Spleen (tissue), 11 donors: ENCODE results near the gene COL5A1. TPM values are rescaled to one million over a fixed set of nuclear protein-coding genes. Genes with fewer than 3 reads are reported as not detected.

Experiments used
- DNase-seq: peaks from one replicate; pipeline ENCODE4 v3.0.0-alpha.2; 2020
- H3K27ac ChIP-seq, 8 donors: fragments of 200-600 bp; sonication (generic) in 7 of 8; 1 replicate in 4 of 8; 2 replicates in 4 of 8; pipeline versions ENCODE4 v1.5.0 to v1.8.0; 2016 to 2021; ENCODE audit warnings: inconsistent platforms in 4 of 8, mild to moderate bottlenecking in 4 of 8, moderate library complexity in 1 of 8
- H3K27me3 ChIP-seq, 7 donors: fragments of 200-600 bp; sonication (generic) in 6 of 7; replicated peaks in 1 of 7; 1 replicate in 4 of 7; 2 replicates in 3 of 7; pipeline versions ENCODE4 v1.5.0 to v1.8.0; 2016 to 2021; ENCODE audit warnings: inconsistent platforms in 3 of 7, mild to moderate bottlenecking in 1 of 7
- H3K36me3 ChIP-seq, 6 donors: fragments of 200-600 bp; sonication (generic) in 5 of 6; 1 replicate in 4 of 6; 2 replicates in 2 of 6; pipeline versions ENCODE4 v1.5.0 to v1.8.0; 2016 to 2021; ENCODE audit warnings: inconsistent platforms in 2 of 6
- H3K4me1 ChIP-seq, 6 donors: fragments of 200-600 bp; sonication (generic) in 5 of 6; 1 replicate in 3 of 6; 2 replicates in 3 of 6; pipeline versions ENCODE4 v1.5.0 to v1.8.0; 2016 to 2021; ENCODE audit warnings: inconsistent platforms in 3 of 6
- H3K4me3 ChIP-seq, 8 donors: fragments of 200-600 bp; sonication (generic) in 7 of 8; 1 replicate in 4 of 8; 2 replicates in 4 of 8; pipeline versions ENCODE4 v1.5.0 to v1.8.0; 2016 to 2021; ENCODE audit warnings: inconsistent platforms in 4 of 8, mild to moderate bottlenecking in 4 of 8, moderate library complexity in 2 of 8
- H3K9me3 ChIP-seq, 8 donors: fragments of 200-600 bp; sonication (generic) in 7 of 8; 1 replicate in 4 of 8; 2 replicates in 4 of 8; pipeline versions ENCODE4 v1.5.0 to v1.8.0; 2016 to 2021; ENCODE audit warnings: inconsistent platforms in 4 of 8
- CTCF ChIP-seq, 11 experiments: fragments of 200-600 bp in 7 of 11; fragments of 450-650 bp in 4 of 11; sonication (generic) in 4 of 11; IDR thresholded peaks in 8 of 11; conservative IDR thresholded peaks in 3 of 11; 1 replicate in 7 of 11; 2 replicates in 4 of 11; pipeline versions ENCODE4 v1.4.0 to v1.8.0; 2016 to 2021; ENCODE audit warnings: antibody characterized with exemption in 11 of 11, inconsistent platforms in 4 of 11, mild to moderate bottlenecking in 1 of 11
- POLR2A ChIP-seq, 3 donors: fragments of 450-650 bp; IDR thresholded peaks; one replicate each; pipeline ENCODE4 v1.5.1; 2017; ENCODE audit warnings: antibody characterized with exemption in 3 of 3, mild to moderate bottlenecking in 1 of 3
- POLR2AphosphoS5 ChIP-seq, 3 donors: sonication (generic); formaldehyde crosslinking; IDR thresholded peaks; one replicate each; pipeline ENCODE4 v1.5.1; 2017; ENCODE audit warnings: antibody characterized with exemption in 3 of 3
- WGBS, 5 donors: extraction: QIAGEN DNeasy Blood & Tissue Kit in 3 of 5; methylation state at CpG; one replicate each; pipeline versions ENCODE4 v1.1.5 to v1.1.7; 2013 to 2018; 5-methylcytosine and 5-hydroxymethylcytosine counted together
- intact Hi-C: fragments of 100-400 bp; cut with DNase I; formaldehyde crosslinking; loops from one replicate; pipeline ENCODE4 v1.15.0; 2023; ENCODE audit warnings: low total_unique reads
- polyA plus RNA-seq, 3 donors: library from polyadenylated mRNA; stranded (reverse); fragments of 200-250 nt; gene quantifications; one replicate each; pipeline ENCODE4 v1.2.1, GENCODE V29; 2013
- total RNA-seq, 7 donors: library from RNA; depleted of rRNA in 3 of 7; stranded (reverse); fragments of >200 nt in 3 of 7; fragmentation: NEBNext Ultra II Directional in 4 of 7; extraction: Animal tissue kit (Norgen Biotek cat#: 25700) in 4 of 7; gene quantifications; one replicate each; pipeline versions ENCODE4 v1.1.0 to v1.2.1, GENCODE V29; 2016 to 2021
- donor health status: healthy with polysubstance abuse.
- donor health status: DM: no; HTN: no; CAD: no; lungs with moderate emphysema.
- donor health status: DM: no; HTN: no; CAD: no.
- donor health status: Bipolar disorder and iron deficiency.
- donor health status: healthy.
- donor health status: DM: no; HTN: no; CAD: no.
- donor health status: DM: yes; HTN: yes; CAD: no.

Gene COL5A1
- total and polyA plus RNA-seq, 10 donors = 2.6 to 50.6 (median 23.7) TPM

GRCh38 chr9:134851020-134851419 lies 209.4 kb downstream of the COL5A1 start:
- Histone ChIP-seq H3K9me3 (peaks cover 0 to 20% (median 0%) of the 10 kb centered on the region in 8 donors), H3K27ac (no peak overlapping the region), H3K4me1 (no peaks in the 10 kb centered on the region), H3K36me3 (no peaks in the 10 kb centered on the region), H3K4me3 (no peak overlapping the region), H3K27me3 (peaks cover 0 to 17% (median 0%) of the 10 kb centered on the region in 7 donors)
- TF ChIP-seq CTCF (IDR thresholded peaks at IDR 0.05 in 8 of 11, conservative IDR thresholded peaks at IDR 0.05 in 3 of 11) = no peak
- TF ChIP-seq POLR2AphosphoS5 (IDR thresholded peaks at IDR 0.05) = no peak
- TF ChIP-seq POLR2A (IDR thresholded peaks at IDR 0.05) = no peak
- DNase-seq = peak; percentile 41
- 49 to 57% (median 52%) methylated on average over 12 of the region's 12 CpGs for WGBS, 5 donors
- intact Hi-C loops = no loop called here

GRCh38 chr9:134852906-134853654 lies 211.5 kb downstream of the COL5A1 start:
- no peak for DNase-seq
- TF ChIP-seq CTCF (IDR thresholded peaks at IDR 0.05 in 8 of 11, conservative IDR thresholded peaks at IDR 0.05 in 3 of 11) (no peak), POLR2AphosphoS5 (IDR thresholded peaks at IDR 0.05) (no peak), POLR2A (IDR thresholded peaks at IDR 0.05) (no peak)
- WGBS, 5 donors = 73 to 80% (median 79%) methylated on average over 5 to 6 of the region's 6 CpGs

GRCh38 chr9:134853893-134854292 lies 212.3 kb downstream of the COL5A1 start:
- H3K27ac ChIP-seq = no peak overlapping the region
- no peaks in the 10 kb centered on the region for H3K36me3 ChIP-seq
- TF ChIP-seq POLR2A (IDR thresholded peaks at IDR 0.05) (no peak), POLR2AphosphoS5 (IDR thresholded peaks at IDR 0.05) (no peak)
- DNase-seq = no peak
- H3K4me1 ChIP-seq = no peaks in the 10 kb centered on the region
- H3K4me3 ChIP-seq = no peak overlapping the region
- intact Hi-C loops = no loop called here
- H3K9me3 ChIP-seq = peaks cover 0 to 15% (median 0%) of the 10 kb centered on the region in 8 donors
- WGBS, 5 donors = 81 to 87% (median 83%) methylated on average over 6 of the region's 6 CpGs
- H3K27me3 ChIP-seq = peaks cover 0 to 34% (median 0%) of the 10 kb centered on the region in 7 donors

More at GRCh38 chr9:134852906-134853654, 211.5 kb downstream of the COL5A1 start:
- peaks cover 0 to 20% (median 0%) of the 10 kb centered on the region in 8 donors for H3K9me3 ChIP-seq
- H3K36me3 ChIP-seq = no peaks in the 10 kb centered on the region
- H3K27ac ChIP-seq = no peak overlapping the region
- no peaks in the 10 kb centered on the region for H3K4me1 ChIP-seq
- intact Hi-C loops = no loop called here
- no peak overlapping the region for H3K4me3 ChIP-seq
- H3K27me3 ChIP-seq = peaks cover 0 to 26% (median 0%) of the 10 kb centered on the region in 7 donors

GRCh38 chr9:134854541-134854981 lies 213.0 kb downstream of the COL5A1 start:
- Histone ChIP-seq H3K9me3 (peaks cover 0 to 15% (median 0%) of the 10 kb centered on the region in 8 donors), H3K4me3 (no peak overlapping the region), H3K27ac (no peak overlapping the region), H3K36me3 (no peaks in the 10 kb centered on the region), H3K4me1 (no peaks in the 10 kb centered on the region), H3K27me3 (peaks cover 0 to 34% (median 0%) of the 10 kb centered on the region in 7 donors)
- TF ChIP-seq CTCF (IDR thresholded peaks at IDR 0.05 in 8 of 11, conservative IDR thresholded peaks at IDR 0.05 in 3 of 11) = no peak
- no peak for TF ChIP-seq POLR2A (IDR thresholded peaks at IDR 0.05)
- no peak for TF ChIP-seq POLR2AphosphoS5 (IDR thresholded peaks at IDR 0.05)
- WGBS, 5 donors = 89 to 97% (median 94%) methylated on average over 10 to 11 of the region's 11 CpGs
- intact Hi-C loops = no loop called here
- DNase-seq = peak; percentile 46
